OCI-LY3 (cell line): Measurements from ENCODE around the gene FCN1.

Experiments
- H2AFZ ChIP-seq: fragments of 200-600, 300-600 bp; shearing (Covaris generic); 2 replicates; pipeline ENCODE4 v1.6.0; 2014; ENCODE audit warnings: antibody characterized with exemption, low read depth, low read length
- H3K27ac ChIP-seq: fragments of 200-600, 300-600 bp; sonication (generic); 2 replicates; pipeline ENCODE4 v1.5.1; 2014; ENCODE audit warnings: mild to moderate bottlenecking, low read length, moderate library complexity, mixed read lengths
- H3K27me3 ChIP-seq: fragments of 200-600, 300-600 bp; sonication (generic); 2 replicates; pipeline ENCODE4 v1.6.1; 2014; ENCODE audit warnings: low read depth, low read length, mixed read lengths
- H3K36me3 ChIP-seq: fragments of 200-600, 300-600 bp; sonication (generic); replicated peaks from 2 replicates; pipeline ENCODE3; 2014; ENCODE audit warnings: low read depth, low read length, mixed read lengths
- H3K4me1 ChIP-seq: fragments of 300-600, 200-600 bp; sonication (generic); 2 replicates; pipeline ENCODE4 v1.6.1; 2014; ENCODE audit warnings: low read length, mixed read lengths
- H3K4me2 ChIP-seq: fragments of 200-600, 300-600 bp; sonication (generic); 2 replicates; pipeline ENCODE4 v1.6.1; 2014; ENCODE audit warnings: low read length, mixed read lengths
- H3K4me3 ChIP-seq: fragments of 300-600, 200-600 bp; sonication (generic); 2 replicates; pipeline ENCODE4 v1.5.1; 2014; ENCODE audit warnings: antibody characterized with exemption, mild to moderate bottlenecking, low read length, moderate library complexity
- H3K79me2 ChIP-seq: fragments of 300-600, 200-600 bp; shearing (Covaris generic); 2 replicates; pipeline ENCODE4 v1.6.1; 2014; ENCODE audit warnings: mild to moderate bottlenecking, low read length, mixed read lengths
- H3K9ac ChIP-seq: fragments of 300-600, 200-600 bp; shearing (Covaris generic); 2 replicates; pipeline ENCODE4 v1.6.0; 2014; ENCODE audit warnings: mild to moderate bottlenecking, low read length, moderate library complexity
- H3K9me3 ChIP-seq: fragments of 200-600, 300-600 bp; shearing (Covaris generic); 2 replicates; pipeline ENCODE4 v1.6.1; 2014; ENCODE audit warnings: low read length, mixed read lengths; ENCODE audit not compliant: insufficient read depth
- H4K20me1 ChIP-seq: fragments of 200-600, 300-600 bp; sonication (generic); 2 replicates; pipeline ENCODE4 v1.6.1; 2016; ENCODE audit warnings: low read length, mixed read lengths; ENCODE audit not compliant: insufficient read depth
- CTCF ChIP-seq: fragments of 200-600, 300-600 bp; sonication (generic); IDR thresholded peaks from 2 replicates; pipeline ENCODE4 v1.5.1; 2014; ENCODE audit warnings: antibody characterized with exemption, low read length, low read depth
- EZH2phosphoT487 ChIP-seq: fragments of 200-600 bp; shearing (Covaris generic); IDR thresholded peaks from 2 replicates; pipeline ENCODE4 v1.6.1; 2018; ENCODE audit warnings: antibody characterized with exemption, mixed run types, low read depth

The FCN1 gene

GRCh38 chr9:134864821-134865190 is 52.9 kb downstream of the FCN1 start:
- Histone ChIP-seq H3K4me1 (peaks cover 16% of the 10 kb centered on the region), H3K27ac (no peak overlapping the region), H2AFZ (no peak overlapping the region), H3K27me3 (no peaks in the 10 kb centered on the region), H3K9ac (no peak overlapping the region), H3K79me2 (no peaks in the 10 kb centered on the region), H4K20me1 (no peaks in the 10 kb centered on the region), H3K4me3 (no peak overlapping the region), H3K36me3 (peaks cover 9% of the 10 kb centered on the region), H3K9me3 (peaks cover 12% of the 10 kb centered on the region), H3K4me2 (no peak overlapping the region)
- TF ChIP-seq CTCF: no peak
- TF ChIP-seq EZH2phosphoT487: no peak

GRCh38 chr9:134863941-134864820 is 53.5 kb downstream of the FCN1 start:
- H3K9me3 ChIP-seq: peaks cover 12% of the 10 kb centered on the region
- H4K20me1 ChIP-seq: no peaks in the 10 kb centered on the region
- no peak overlapping the region for H3K9ac ChIP-seq
- H3K36me3 ChIP-seq: peaks cover 9% of the 10 kb centered on the region
- H3K4me1 ChIP-seq: peaks cover 16% of the 10 kb centered on the region
- H3K4me2 ChIP-seq: no peak overlapping the region
- no peak for TF ChIP-seq CTCF
- no peak for TF ChIP-seq EZH2phosphoT487
- no peaks in the 10 kb centered on the region for H3K79me2 ChIP-seq
- H3K4me3 ChIP-seq: no peak overlapping the region
- no peak overlapping the region for H3K27ac ChIP-seq
- H2AFZ ChIP-seq: no peak overlapping the region
- H3K27me3 ChIP-seq: no peaks in the 10 kb centered on the region

GRCh38 chr9:134863306-134863902 is 54.3 kb downstream of the FCN1 start:
- Histone ChIP-seq H2AFZ (no peak overlapping the region), H4K20me1 (no peaks in the 10 kb centered on the region), H3K79me2 (no peaks in the 10 kb centered on the region), H3K27me3 (no peaks in the 10 kb centered on the region), H3K36me3 (peaks cover 9% of the 10 kb centered on the region), H3K9me3 (peaks cover 12% of the 10 kb centered on the region), H3K9ac (no peak overlapping the region), H3K4me1 (peaks cover 17% of the 10 kb centered on the region), H3K4me2 (no peak overlapping the region), H3K4me3 (no peak overlapping the region), H3K27ac (no peak overlapping the region)
- TF ChIP-seq CTCF (no peak), EZH2phosphoT487 (no peak)

- Histone ChIP-seq H3K4me2 (no peak overlapping the region), H4K20me1 (no peaks in the 10 kb centered on the region), H3K4me3 (no peak overlapping the region), H3K36me3 (peaks cover 14% of the 10 kb centered on the region), H3K4me1 (peaks cover 32% of the 10 kb centered on the region), H3K27ac (no peak overlapping the region), H3K27me3 (no peaks in the 10 kb centered on the region), H3K9ac (no peak overlapping the region), H3K79me2 (no peaks in the 10 kb centered on the region), H3K9me3 (peaks cover 15% of the 10 kb centered on the region), H2AFZ (no peak overlapping the region)
- TF ChIP-seq EZH2phosphoT487 (no peak), CTCF (no peak)
These were observed 55.9 kb downstream of the FCN1 start for GRCh38 chr9:134861595-134862334.
